Ovary (tissue), 3 donors: ENCODE measurements around the gene C20orf204.

ENCODE experiments used
- CTCF ChIP-seq, 3 donors: fragments of 450-650 bp in 2 of 3; fragments of 200-600 bp in 1 of 3; IDR thresholded peaks; one replicate each; pipeline versions ENCODE4 v1.5.1 to v1.8.0; 2016 to 2022; ENCODE audit warnings: antibody characterized with exemption in 3 of 3, mild to moderate bottlenecking in 1 of 3
- POLR2A ChIP-seq: fragments of 450-650 bp; IDR thresholded peaks from one replicate; pipeline ENCODE4 v1.6.1; 2017; ENCODE audit warnings: antibody characterized with exemption, mild to moderate bottlenecking, moderate library complexity
- donor health status: DM: no; HTN: no; CAD: no.

DNA sequence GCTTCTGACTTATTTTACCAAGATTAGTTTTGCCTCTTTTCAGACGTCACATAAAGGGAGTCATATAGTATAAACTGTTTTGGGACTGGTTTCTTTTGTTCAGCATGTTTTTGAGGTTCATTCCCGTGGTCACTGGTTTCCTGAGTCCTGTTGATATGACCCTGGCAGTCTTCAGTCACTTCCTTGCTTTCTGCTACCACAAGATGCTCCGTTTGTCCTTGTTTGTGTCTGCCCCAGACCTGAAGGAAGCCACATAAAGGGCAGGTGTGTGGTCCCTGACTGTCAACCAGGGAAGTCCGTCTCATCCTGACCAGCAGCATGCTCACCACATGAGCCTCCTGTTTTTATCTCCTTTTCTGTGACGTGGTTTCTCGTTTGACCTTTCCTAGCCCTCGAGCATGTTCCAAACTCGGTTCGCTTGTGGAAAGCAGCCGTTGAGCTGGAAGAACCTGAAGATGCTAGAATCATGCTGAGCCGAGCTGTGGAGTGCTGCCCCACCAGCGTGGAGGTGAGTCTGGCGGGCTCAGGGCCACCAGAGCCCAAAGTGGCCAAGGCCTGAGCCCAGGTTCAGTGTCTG is 26.1 kb upstream of the C20orf204 start:
- no peak for TF ChIP-seq CTCF (IDR thresholded peaks at IDR 0.05)
- TF ChIP-seq POLR2A: no peak
